OCI-M2 (cell line): ENCODE data around the gene AFAP1L2.

Source experiments
- DNase-seq: peaks from one replicate; lab custom pipeline; 2025; ENCODE audit not compliant: unreplicated experiment; lab: John Stamatoyannopoulos, UW

AFAP1L2 gene, protein sequence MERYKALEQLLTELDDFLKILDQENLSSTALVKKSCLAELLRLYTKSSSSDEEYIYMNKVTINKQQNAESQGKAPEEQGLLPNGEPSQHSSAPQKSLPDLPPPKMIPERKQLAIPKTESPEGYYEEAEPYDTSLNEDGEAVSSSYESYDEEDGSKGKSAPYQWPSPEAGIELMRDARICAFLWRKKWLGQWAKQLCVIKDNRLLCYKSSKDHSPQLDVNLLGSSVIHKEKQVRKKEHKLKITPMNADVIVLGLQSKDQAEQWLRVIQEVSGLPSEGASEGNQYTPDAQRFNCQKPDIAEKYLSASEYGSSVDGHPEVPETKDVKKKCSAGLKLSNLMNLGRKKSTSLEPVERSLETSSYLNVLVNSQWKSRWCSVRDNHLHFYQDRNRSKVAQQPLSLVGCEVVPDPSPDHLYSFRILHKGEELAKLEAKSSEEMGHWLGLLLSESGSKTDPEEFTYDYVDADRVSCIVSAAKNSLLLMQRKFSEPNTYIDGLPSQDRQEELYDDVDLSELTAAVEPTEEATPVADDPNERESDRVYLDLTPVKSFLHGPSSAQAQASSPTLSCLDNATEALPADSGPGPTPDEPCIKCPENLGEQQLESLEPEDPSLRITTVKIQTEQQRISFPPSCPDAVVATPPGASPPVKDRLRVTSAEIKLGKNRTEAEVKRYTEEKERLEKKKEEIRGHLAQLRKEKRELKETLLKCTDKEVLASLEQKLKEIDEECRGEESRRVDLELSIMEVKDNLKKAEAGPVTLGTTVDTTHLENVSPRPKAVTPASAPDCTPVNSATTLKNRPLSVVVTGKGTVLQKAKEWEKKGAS

DNA sequence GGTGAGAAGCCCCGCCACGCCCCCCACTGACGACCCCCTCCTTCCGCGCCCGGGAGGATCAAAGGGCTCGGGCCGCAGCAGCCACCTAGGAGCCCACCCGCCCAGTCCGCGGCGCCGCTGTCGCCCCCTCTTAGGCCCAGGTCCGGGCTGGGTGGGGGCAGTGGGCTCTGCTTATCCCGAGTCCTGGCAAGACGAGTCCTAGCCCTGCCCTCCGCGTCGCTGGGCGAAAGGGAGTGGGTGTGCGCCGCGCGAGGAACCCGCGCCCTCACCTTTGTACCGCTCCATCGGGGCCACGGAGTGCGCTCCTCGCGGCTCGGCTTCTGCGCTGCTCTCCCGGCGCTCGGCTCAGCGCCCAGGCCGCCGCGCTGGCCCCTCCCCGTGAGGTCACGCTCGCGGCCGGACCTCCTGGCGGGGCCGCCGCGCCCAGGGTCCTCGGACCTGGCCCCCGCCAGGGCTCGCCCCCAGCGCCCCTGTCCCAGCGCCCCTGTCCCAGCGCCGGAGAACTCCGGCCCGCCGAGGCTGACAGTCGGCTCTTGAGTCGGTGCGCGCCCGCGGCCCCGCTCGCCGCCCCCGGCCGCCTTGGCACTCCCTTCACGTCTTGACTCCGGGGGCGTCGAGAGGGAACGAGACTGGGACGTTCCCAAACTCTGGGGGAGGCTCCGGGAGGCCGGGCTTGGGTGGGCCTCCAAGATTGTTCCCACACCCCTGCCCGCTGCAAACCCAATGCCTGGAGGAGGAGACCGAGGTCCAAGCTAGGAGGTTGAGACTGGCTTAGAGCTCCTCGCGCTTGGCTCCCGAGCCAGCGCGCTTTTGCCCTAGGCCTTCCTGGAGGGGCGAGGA, at the start of gene AFAP1L2:
TSS of gene AFAP1L2 (minus strand) at position 332 of the 840 bp plus-strand sequence. CDS start at position 285, 47 bp downstream.
- DNase-seq = no peak

DNA sequence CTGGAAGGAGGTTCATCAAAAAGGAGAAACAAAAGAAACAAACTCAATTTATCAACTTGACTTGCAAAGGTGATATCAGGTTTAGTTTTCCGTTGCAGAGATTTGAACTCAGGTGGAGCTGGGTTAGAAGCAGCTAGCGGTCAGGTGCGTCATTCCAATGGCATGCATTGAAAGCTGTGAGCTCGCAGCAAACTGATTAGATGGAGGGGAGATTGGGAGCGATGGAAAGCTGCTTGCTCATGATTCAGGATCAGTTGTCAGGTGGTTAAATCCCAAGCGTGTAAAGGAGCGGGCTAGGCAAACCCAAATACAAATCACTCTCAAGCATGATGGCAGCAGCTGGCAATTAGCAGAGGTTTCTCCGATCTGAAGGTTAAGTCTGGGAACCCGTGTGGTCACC, 49.3 kb upstream of the AFAP1L2 start:
- no peak for DNase-seq

DNA sequence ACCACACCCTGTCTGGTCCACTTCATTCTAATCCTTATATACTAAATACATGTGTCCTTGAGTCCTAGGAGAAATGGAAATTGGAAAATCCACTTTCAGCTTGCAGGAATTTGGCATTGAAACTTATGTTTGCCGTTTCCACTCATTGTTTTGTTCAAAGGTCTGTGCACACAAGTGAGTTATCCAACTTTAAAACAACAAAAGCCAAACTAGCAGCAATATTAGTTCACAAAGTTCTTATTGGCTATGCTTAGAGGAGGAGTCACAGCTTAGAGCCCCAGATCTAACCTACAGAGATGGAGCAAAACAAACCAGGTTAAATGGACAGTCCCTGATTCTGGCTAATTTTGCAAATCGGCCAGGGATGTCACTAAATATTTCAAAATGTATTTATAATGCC, 44.6 kb upstream of the AFAP1L2 start:
- no peak for DNase-seq

DNA sequence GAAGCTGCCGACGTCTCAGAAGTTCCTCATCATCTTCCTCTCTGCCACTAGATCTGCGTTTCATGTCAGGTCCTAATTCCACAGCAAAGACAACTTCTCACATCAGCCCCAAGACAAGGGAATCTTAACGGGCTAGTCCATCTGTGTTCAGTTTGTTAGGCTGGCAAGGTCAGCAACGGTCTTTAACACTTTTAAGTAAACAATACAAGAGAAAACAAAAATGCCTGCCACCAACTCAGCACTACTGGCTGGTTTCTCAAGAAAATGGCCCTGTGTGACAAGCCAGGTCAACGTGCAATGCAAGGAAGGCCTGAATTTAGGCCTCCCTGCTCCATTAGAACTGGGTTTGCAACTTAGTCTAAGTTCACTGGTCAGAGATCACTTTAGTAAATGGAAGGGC, 41.0 kb upstream of the AFAP1L2 start:
- no peak for DNase-seq

DNA sequence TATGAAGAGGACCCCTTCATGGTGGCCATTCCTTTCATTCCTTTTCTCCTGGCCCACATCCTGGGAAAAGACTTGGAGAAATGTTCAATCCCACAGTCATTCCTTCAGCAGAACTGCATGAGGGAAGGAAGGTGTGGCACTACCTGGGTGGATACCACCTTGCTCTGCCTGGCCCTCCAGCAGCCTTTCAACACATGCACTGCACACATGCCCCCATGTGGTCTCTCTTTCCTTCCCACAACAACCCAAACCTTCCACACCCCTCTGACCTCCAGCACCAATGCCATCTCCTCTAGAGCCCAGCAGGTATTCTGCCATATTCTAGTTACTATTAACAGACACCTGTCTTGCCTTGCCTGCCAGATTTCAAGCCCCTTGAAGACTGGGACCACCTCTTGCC, 40.5 kb upstream of the AFAP1L2 start:
- no peak for DNase-seq

DNA sequence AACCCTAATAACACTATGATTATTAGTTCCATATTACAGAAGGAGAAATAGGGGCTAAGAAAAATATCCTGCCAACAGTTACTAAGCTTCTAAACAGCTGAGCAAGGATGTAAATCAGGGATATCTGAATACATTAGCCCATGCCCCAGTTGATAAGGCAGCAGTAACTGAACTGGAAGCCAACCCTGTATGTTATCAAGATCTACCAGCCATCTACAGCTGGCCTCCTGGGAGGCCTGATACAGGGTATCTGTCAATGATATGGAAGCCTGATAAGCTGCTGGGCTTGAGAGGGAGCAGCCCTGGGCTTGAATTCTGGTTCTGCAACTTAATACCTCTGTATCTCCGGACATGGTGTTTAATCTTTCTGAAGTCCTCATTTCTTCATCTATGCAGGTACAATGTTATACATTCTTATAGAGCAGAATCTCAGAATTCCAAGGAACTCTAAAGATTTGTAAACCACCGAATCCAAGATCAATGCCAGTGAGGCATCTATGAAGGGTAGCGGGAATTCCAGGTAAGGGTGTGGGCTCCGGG, 37.9 kb upstream of the AFAP1L2 start:
- DNase-seq = no peak

DNA sequence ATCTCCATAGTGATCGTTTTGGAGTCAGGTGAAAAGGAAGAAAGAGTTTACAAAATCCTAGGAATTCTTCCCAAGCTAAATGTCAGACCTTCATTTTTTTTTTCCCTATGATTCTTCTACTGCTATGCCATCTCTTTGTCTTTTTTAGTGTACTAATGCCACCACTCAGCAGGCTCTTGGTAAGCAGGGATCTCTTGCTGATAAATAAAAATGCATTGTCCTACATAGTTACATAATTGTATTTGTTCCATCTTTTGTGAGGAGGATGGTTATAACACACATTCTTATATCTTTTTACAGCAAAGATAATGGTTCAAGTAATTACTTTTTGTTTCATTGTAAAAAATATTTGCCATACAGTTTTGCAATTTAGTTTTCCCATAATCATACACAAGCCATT, 36.8 kb upstream of the AFAP1L2 start:
- DNase-seq = no peak

DNA sequence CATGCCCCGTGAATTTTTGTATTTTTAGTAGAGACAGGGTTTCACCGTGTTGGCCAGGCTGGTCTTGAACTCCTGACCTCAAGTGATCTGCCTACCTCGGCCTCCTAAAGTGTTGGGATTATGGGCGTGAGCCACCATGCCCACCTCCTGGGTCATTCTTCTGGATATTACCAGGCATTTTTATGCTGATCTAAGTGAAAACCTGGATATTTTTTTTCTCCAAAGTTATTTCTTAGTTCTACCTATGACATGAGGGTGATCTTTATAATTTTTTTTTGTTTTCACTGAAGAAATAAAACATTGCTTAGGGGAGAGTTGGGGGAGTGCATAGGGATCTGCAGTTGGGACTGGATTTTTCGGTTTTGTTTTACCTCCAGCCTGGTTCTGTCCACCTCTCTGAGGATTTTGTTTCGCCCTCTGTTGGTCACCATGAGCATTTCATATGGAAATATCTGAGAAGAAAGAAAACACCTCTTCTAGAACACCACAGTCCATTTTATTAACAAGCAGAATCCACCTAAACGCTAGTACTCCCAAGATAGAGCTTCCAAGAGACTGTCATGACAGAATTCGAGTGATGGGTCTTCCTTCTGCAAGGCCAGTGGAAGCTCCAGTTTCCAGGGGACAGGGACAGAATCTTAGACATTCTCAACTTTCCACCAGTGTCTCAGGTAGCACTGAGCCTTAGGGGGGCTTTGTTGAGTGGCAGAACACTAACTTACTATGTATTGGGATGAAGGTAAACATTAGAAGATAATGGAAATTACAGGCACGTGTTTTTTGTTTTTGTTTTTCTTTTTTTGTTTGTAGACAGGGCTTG, 33.4 kb upstream of the AFAP1L2 start:
- no peak for DNase-seq

DNA sequence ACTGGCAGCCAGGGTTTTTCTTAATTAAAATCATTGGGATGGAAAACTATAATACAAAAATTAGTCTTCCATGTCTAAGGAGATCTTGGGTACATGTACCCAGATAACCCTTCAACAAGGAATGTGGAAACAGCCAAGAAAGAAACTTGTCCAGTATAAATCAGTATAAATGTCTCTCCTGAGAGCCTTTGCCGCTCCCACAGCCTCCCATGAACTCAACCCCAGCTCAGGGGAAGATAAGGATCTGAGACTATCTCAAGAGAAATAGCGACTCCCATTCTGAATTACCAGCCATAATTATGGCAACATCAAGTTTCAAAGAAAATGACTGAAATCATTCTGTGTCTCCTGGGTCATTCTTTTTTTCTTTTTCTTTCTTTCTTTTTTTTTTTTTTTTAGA, 32.6 kb upstream of the AFAP1L2 start:
- DNase-seq = no peak

DNA sequence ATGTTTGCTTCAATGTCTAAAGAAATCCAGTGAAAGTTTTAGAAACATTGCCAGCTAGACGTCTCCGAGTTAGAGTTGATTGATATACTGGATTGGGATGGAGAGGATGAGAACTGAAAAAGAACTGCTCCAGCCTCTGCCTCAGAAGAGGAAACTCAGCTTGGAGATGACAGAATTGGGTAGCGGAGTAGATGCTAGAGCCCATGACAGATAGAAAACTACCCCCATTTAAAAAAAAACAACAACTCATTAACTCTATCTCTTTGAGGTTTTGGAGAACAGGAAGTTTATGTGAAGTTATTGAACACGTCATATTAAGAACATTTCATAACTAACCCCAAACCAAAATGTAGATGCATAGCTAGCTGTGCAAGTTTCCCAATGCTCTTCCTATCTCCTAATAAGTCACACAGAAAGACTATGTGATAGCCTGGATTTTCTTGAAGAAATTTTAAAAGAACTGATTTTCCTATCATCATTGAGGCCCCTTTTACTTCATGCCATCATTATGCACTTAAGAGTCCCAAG, 28.3 kb upstream of the AFAP1L2 start:
- no peak for DNase-seq

DNA sequence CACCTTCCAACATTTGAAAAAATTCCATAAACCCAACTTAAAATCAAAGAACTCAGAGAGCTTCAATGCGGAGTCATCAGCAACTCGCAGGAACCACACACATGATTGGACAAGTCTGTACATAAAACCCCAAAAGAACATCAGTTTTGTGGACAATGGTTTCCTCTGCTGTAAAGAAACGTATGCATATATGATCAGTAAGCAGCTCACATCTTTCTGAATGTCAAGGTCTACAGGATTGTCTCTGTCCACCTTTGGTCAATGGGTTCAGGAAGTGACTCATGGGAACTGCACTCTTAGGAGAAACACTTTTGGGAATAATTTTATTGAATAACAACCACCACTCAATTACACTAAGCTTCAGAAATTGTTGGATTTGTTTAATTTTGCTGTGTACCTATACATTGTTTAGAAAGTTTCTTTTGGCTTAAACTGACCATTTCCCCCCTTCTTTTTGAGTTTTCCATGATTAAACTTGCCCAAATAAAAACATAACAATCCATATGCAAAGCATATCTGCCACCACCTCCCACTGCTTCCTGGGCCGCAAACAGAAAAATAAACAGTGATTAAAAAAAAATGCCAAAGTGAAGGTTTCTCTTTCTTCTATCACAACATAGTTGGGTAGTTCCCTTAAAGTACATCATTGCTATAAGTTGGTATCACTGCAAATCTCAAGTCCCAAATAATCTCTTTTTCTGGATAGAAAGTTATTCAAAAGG, 27.3 kb upstream of the AFAP1L2 start:
- DNase-seq = no peak

DNA sequence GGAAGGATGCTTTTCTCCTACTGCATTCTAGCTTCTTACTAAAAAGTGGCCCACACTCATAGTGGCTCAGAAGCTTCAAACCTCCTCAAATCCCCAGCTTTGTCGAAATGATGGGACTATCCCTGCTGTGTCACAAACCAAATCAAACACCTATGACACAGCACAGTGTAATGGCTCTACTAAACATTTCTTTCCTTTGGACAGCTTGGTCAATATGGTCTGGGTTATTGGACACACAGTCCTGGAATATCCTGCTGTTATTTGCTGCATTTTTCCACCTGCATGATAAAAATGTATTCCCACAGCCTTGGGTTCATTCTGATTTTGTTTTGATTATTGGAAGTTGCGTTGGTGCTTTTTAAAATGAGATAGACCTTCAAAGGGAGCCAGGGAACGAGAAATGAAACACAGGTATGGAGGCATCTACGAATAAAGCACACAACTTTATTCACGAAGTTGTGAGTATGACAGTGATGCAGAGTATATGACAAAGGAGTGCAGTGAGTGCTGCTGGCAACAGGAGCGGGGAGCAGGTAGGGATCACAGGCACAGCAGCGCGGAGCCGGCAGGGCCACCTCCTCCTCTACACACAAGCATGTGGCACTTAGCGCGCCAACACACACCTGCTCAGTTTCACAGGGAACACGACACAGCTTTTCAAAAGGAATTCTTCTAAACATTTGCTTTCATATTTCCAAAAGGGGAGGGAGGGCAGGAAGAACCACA, 26.5 kb upstream of the AFAP1L2 start:
- no peak for DNase-seq

DNA sequence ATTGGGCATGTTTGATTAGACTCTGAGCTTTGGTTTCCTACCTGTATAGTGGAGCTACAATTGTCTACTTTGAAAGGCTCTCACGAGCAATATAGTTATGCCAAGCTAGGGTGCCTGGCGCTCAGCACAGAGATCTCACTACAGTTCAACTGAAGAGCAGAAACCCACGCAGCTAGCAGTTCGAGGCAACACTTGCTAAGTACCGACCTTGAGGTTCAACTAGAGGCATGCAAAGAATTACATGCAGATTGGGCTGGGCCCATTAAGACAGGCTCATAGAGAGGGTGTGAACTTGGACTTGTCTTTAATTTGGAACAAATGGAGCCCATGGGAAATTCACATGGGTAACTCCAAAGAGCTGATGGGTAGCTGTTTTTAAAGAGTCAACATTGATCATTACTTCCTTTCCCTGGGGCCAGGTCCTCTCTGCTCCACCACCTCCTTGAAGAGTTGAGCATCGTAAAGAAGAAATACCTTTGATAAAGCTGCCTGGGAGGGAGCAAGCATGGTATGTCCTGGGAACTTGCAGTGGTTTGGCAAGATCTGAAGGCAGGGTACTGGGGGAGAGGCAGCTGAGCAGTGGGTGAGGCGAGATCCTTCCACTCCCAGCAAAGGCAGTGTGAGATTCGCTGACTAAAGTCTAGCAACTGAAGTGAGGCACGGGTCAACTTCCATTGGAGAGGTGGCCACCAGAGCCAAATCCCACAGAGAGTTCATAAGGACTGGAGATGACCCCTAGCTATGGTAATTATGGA, 25.5 kb upstream of the AFAP1L2 start:
- DNase-seq = no peak

DNA sequence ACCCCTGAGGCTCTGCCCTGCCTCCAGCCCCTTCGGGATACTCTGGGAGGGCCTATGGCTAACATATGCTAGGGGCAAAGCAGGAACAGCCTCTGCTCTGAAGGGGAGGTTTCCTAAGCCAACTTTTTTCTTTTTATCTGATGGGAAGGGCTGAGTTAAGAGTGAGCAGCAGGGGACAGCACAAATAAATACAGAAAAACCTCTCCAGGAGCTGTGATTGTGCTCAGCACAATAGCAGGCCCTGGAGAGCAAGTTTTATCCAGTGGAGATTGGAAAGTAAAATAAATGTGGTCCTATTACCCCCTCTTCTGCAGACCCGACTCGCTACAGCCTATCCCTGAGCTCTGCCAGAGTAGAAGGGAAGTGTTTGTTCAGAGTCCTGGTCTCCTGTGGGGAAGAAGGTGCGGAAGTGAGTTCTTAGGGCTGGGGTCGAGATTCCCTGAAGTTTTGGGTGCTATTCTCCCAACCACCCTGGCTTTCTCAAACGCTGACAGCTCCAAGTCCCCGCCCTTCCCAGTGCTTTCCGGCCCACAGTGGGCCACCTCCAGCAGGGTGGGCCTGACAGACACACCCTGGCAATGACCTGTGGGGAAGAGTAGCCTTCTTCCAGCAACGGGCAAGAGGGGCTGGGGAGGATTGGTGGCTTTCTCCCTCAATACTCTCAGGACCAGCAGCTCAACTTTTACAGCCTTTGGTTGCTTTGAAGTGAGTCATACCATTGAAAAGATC, 23.0 kb upstream of the AFAP1L2 start:
- no peak for DNase-seq

DNA sequence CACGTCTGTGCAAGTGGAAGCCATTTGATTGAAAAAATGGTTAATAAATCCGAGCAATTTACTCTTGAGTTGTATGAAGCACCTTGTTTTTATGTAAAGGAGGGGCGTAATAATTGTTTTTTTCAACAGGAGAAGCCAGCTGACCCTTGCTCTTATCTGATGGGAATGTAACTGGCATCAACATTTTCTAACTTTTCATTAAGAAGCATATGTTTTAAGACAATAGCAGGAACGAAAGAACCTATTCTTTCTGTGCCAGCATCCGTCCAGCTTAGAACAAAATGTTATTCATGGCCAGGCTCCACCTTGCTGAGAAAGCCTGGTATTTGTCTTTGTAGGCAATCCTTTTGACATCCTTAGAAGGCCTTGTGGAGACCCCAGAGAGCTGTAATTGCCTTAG, 22.2 kb upstream of the AFAP1L2 start:
- no peak for DNase-seq

DNA sequence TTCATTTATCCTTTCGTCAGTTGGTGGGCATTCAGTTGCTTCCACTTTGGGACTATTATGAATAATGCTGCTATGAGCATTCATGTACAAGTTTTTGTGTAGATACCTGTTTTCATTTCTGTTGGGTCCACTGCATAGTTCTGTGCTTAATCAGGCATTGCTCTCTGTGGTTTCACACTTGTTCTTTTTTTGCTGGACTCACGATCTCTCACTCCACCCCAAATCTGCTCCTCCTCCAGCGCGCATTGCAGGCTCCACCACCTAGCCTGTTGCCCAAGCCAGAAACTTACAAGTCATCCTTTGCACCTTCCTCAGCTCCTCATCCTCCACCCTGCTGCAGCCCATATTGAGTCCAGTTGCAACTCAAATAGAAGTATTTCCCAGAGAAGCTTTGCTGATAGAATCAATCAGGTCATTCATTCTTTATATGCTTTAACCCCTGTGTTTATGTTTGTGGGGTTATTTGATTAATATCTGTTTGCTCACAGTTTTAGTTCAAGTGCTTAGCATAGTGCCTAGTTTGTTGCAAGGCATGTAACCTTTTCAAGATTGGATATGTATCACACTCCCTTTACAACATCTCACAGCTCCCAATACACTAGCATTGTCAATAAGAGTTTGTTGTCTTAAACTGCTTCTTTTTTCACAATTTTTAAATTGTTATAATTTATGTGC, 16.6 kb upstream of the AFAP1L2 start:
- no peak for DNase-seq

DNA sequence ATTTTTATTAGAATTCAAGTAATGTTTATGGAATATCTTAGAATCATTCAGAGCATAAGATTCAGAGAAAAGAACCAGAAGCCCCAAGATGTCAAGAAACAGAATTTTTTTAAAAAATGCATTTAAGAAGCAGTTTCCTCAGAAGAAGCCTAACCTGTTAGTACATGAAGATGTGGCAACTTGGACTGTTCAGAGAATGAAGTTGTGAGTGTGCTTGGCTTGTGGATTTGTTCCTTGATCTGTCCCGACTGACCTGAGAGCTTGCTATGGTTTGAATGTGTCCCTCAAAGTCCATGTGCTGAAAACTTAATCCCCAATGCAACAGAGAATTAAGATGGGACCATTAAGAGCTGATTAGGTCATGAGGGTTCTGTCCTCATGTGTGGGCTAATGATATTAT, 13.8 kb upstream of the AFAP1L2 start:
- DNase-seq = no peak
